ENCODE data around the gene FAM151A.
A peak's percentile ranks its signal among the peaks of the same experiment; 100 is the strongest.

Gene FAM151A

GRCh38 chr1:54564312-54565112 is 58.8 kb downstream of the FAM151A start:
- peak; percentile 91 for DNase-seq (ENCODE audit: low read depth)
- TF ChIP-seq CTCF (IDR thresholded peaks at IDR 0.05; ENCODE audit: control insufficient read depth, extremely low read depth, insufficient read depth): no peak
- peak overlapping the region; percentile 36 for H3K4me3 ChIP-seq (ENCODE audit: low read depth, low read length)

GRCh38 chr1:54559771-54560231 is 63.5 kb downstream of the FAM151A start:
- no peak for TF ChIP-seq CTCF (IDR thresholded peaks at IDR 0.05; ENCODE audit: control insufficient read depth, extremely low read depth, insufficient read depth)
- no peak for DNase-seq (ENCODE audit: low read depth)

More at GRCh38 chr1:54559771-54560231, 63.5 kb downstream of the FAM151A start:
- no peak overlapping the region for H3K4me3 ChIP-seq (ENCODE audit: low read depth, low read length)
